ENCODE data around the gene TSPAN14. TPM values are rescaled to one million over a fixed set of nuclear protein-coding genes. Genes with fewer than 3 reads are reported as not detected.

TSPAN14 gene
- total RNA-seq, 2 experiments from 2014 or later, result 17.0 to 33.4 TPM

DNA sequence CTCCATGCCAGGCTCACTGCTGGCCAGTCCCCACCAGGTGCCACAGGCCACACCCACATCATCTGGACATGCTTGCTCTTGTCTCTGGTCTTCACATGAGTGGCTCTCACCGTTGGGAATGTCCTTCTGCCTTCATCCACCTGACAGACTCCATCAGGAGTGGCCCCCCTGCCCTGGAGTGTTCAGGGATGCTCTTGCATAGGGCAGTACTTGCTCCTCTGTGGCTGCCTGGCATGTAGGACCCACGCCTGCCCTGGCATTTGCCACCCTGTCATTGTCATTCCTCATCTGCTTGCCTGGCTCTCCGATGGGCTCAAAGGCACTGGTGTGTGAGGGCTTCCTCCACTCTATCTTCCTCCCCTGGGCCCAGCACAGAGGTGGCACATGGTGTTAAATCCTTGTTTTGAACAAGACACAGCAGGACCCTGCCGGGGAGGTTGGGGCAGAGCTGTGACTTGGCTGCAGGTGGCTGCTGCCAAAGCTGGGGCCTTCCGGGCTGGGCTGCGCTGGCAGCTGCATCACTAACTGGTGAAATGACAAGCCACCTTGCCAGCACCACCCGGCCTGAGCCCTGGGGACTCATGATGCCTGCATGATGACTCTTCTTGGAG lies 85.4 kb downstream of the TSPAN14 start:
- no peak overlapping the region for H2AFZ ChIP-seq (ENCODE audit: low read length)
- H3K9me2 ChIP-seq (ENCODE audit: insufficient read depth, low read length), result no peaks in the 10 kb centered on the region
- peaks cover 19% of the 10 kb centered on the region for H3K4me1 ChIP-seq (ENCODE audit: insufficient read depth, low read length, poor library complexity, severe bottlenecking)
- H3K9me3 ChIP-seq (ENCODE audit: low read length), result no peaks in the 10 kb centered on the region
- BruUV-seq (replicated peaks), result no TSS peak
- no peaks in the 10 kb centered on the region for H3K79me2 ChIP-seq (ENCODE audit: insufficient read depth, low read depth, low read length)
- TF ChIP-seq EZH2phosphoT487 (IDR thresholded peaks at IDR 0.05; ENCODE audit: borderline replicate concordance, low read depth, low read length), result no peak
- TF ChIP-seq, protein P1, sequence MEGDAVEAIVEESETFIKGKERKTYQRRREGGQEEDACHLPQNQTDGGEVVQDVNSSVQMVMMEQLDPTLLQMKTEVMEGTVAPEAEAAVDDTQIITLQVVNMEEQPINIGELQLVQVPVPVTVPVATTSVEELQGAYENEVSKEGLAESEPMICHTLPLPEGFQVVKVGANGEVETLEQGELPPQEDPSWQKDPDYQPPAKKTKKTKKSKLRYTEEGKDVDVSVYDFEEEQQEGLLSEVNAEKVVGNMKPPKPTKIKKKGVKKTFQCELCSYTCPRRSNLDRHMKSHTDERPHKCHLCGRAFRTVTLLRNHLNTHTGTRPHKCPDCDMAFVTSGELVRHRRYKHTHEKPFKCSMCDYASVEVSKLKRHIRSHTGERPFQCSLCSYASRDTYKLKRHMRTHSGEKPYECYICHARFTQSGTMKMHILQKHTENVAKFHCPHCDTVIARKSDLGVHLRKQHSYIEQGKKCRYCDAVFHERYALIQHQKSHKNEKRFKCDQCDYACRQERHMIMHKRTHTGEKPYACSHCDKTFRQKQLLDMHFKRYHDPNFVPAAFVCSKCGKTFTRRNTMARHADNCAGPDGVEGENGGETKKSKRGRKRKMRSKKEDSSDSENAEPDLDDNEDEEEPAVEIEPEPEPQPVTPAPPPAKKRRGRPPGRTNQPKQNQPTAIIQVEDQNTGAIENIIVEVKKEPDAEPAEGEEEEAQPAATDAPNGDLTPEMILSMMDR (conservative IDR thresholded peaks at IDR 0.05; ENCODE audit: low read length), result no peak
- ChIA-PET POLR2A (interaction anchor here (0.9 kb wide), 1 partner anchor 10 kb away, joined by 5 read pairs; no protein-coding TSS in a partner anchor), CTCF (ENCODE audit: unreplicated experiment) (no interaction called here)
- DNase-seq (ENCODE audit: low spot score), result peak; percentile 49
- no peak overlapping the region for H3K4me3 ChIP-seq (ENCODE audit: low read depth, low read length, poor library complexity, severe bottlenecking)
- H4K20me1 ChIP-seq (ENCODE audit: insufficient read depth, low read length), result no peaks in the 10 kb centered on the region
- H3K27ac ChIP-seq (ENCODE audit: low read depth, low read length, poor library complexity, severe bottlenecking), result no peak overlapping the region
- intact Hi-C loops (cut with micrococcal nuclease; ENCODE audit: unreplicated experiment), result no loop called here
- H3K36me3 ChIP-seq (ENCODE audit: insufficient read depth, low read length), result no peaks in the 10 kb centered on the region
- H3K4me2 ChIP-seq (ENCODE audit: low read length), result no peak overlapping the region

DNA sequence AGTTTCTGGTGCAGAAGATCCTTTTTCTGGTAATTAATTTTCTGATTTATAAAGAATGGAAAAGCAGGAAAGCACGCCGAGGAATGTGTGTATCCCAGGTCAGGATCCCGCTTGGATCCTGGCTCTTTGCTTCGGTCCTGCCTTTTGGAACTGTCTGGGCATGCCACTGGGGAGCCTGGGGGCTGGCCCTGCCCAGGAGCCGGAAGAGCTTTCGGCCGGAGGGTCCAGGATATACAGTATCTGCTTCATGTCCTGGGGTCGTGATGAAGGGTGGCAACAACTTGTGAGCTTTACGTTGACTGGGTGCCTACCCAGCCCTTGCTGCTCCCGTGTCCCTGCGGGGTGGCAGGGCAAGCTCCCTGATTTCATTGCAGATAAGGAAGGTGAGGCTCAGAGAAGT lies 86.0 kb downstream of the TSPAN14 start:
- no peak for TF ChIP-seq EZH2phosphoT487 (IDR thresholded peaks at IDR 0.05; ENCODE audit: borderline replicate concordance, low read depth, low read length)
- POLR2A ChIA-PET, result interaction anchor here (0.9 kb wide), 1 partner anchor 9 kb away, joined by 5 read pairs; no protein-coding TSS in a partner anchor
- no TSS peak for BruUV-seq (replicated peaks)
- Histone ChIP-seq H3K4me1 (ENCODE audit: insufficient read depth, low read length, poor library complexity, severe bottlenecking) (peaks cover 19% of the 10 kb centered on the region), H3K9me3 (ENCODE audit: low read length) (no peaks in the 10 kb centered on the region), H3K4me3 (ENCODE audit: low read depth, low read length, poor library complexity, severe bottlenecking) (no peak overlapping the region), H3K79me2 (ENCODE audit: insufficient read depth, low read depth, low read length) (no peaks in the 10 kb centered on the region), H3K9me2 (ENCODE audit: insufficient read depth, low read length) (no peaks in the 10 kb centered on the region), H3K4me2 (ENCODE audit: low read length) (no peak overlapping the region), H4K20me1 (ENCODE audit: insufficient read depth, low read length) (no peaks in the 10 kb centered on the region), H3K36me3 (ENCODE audit: insufficient read depth, low read length) (no peaks in the 10 kb centered on the region), H3K27ac (ENCODE audit: low read depth, low read length, poor library complexity, severe bottlenecking) (no peak overlapping the region), H2AFZ (ENCODE audit: low read length) (no peak overlapping the region)
- CTCF ChIA-PET (ENCODE audit: unreplicated experiment), result no interaction called here
- no peak for DNase-seq (ENCODE audit: low spot score)
- intact Hi-C loops (cut with micrococcal nuclease; ENCODE audit: unreplicated experiment), result no loop called here

DNA sequence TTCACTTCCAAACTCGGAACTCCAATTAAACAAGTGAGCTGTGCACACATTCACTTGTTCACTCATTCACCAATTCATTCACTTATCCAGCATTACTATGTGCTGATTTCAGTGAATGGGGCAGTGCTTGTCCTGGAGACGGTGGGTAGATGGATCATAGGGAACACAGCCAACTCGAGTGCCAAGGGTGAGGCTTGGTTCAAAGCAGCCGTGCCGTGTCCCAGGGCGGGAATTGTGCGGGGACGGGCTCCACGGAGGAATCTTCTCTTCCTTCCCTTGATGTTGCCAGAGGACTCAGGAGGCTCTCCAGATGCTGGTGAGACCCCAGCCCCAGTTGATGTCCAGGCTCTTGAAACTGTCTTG lies 86.5 kb downstream of the TSPAN14 start:
- H3K4me2 ChIP-seq (ENCODE audit: low read length), result 0 out of 2 replicates have a peak overlapping the region, but pooled peaks have one; percentile 20
- no peaks in the 10 kb centered on the region for H3K9me3 ChIP-seq (ENCODE audit: low read length)
- no peak overlapping the region for H3K4me3 ChIP-seq (ENCODE audit: low read depth, low read length, poor library complexity, severe bottlenecking)
- no peaks in the 10 kb centered on the region for H3K36me3 ChIP-seq (ENCODE audit: insufficient read depth, low read length)
- BruUV-seq (replicated peaks), result no TSS peak
- intact Hi-C loops (cut with micrococcal nuclease; ENCODE audit: unreplicated experiment), result no loop called here
- no peaks in the 10 kb centered on the region for H3K9me2 ChIP-seq (ENCODE audit: insufficient read depth, low read length)
- H2AFZ ChIP-seq (ENCODE audit: low read length), result no peak overlapping the region
- no peaks in the 10 kb centered on the region for H3K79me2 ChIP-seq (ENCODE audit: insufficient read depth, low read depth, low read length)
- no peak overlapping the region for H3K27ac ChIP-seq (ENCODE audit: low read depth, low read length, poor library complexity, severe bottlenecking)
- ChIA-PET CTCF (ENCODE audit: unreplicated experiment) (no interaction called here), POLR2A (interaction anchor here (0.9 to 1.2 kb wide), 2 partner anchors 9 to 158 kb away, joined by 3 to 5 read pairs; no protein-coding TSS in a partner anchor)
- peaks cover 16% of the 10 kb centered on the region for H3K4me1 ChIP-seq (ENCODE audit: insufficient read depth, low read length, poor library complexity, severe bottlenecking)
- TF ChIP-seq, protein P1 (conservative IDR thresholded peaks at IDR 0.05; ENCODE audit: low read length), result no peak
- no peak for TF ChIP-seq EZH2phosphoT487 (IDR thresholded peaks at IDR 0.05; ENCODE audit: borderline replicate concordance, low read depth, low read length)
- no peak for DNase-seq (ENCODE audit: low spot score)
- H4K20me1 ChIP-seq (ENCODE audit: insufficient read depth, low read length), result no peaks in the 10 kb centered on the region
